Left forelimb (tissue), 1 donor: Measurements from ENCODE around the gene PPEF1.
A peak's percentile ranks its signal among the peaks of the same experiment; 100 is the strongest.
"Not testable (repeated sequence)": the region's sequence is repeated elsewhere in the genome, so short reads cannot be mapped to it uniquely, and the experiment has no call there.

ENCODE experiments used
- DNase-seq: peaks from one replicate; pipeline ENCODE4 v3.0.0-alpha.2; 2018; ENCODE audit warnings: low spot score

The PPEF1 gene

GRCh38 chrX:18793601-18794089 lies 86.2 kb downstream of the PPEF1 start:
- DNase-seq: no peak

- DNase-seq: no peak
Measured at GRCh38 chrX:18797141-18797540, 89.7 kb downstream of the PPEF1 start.

GRCh38 chrX:18799911-18800310 lies 92.5 kb downstream of the PPEF1 start:
- no peak for DNase-seq

- no peak for DNase-seq
Measured at GRCh38 chrX:18809641-18810040, 102.2 kb downstream of the PPEF1 start.

- no peak for DNase-seq
Measured at GRCh38 chrX:18810416-18810815, 103.0 kb downstream of the PPEF1 start.

- no peak for DNase-seq
Measured at GRCh38 chrX:18825375-18825774, 117.9 kb downstream of the PPEF1 start.

- no peak for DNase-seq
Measured at GRCh38 chrX:18828832-18829404, 121.5 kb downstream of the PPEF1 start.

GRCh38 chrX:18833071-18833731 lies 125.8 kb downstream of the PPEF1 start:
- DNase-seq: peak; percentile 58

GRCh38 chrX:18847901-18848300 lies 140.5 kb downstream of the PPEF1 start:
- DNase-seq: not testable (repeated sequence)

GRCh38 chrX:18855919-18856644 lies 148.6 kb downstream of the PPEF1 start:
- DNase-seq: no peak

GRCh38 chrX:18856645-18856997 lies 149.2 kb downstream of the PPEF1 start:
- no peak for DNase-seq

GRCh38 chrX:18861511-18861910 lies 154.1 kb downstream of the PPEF1 start:
- no peak for DNase-seq

GRCh38 chrX:18864390-18864920 lies 157.0 kb downstream of the PPEF1 start:
- DNase-seq: no peak

- no peak for DNase-seq
Measured at GRCh38 chrX:18871161-18871890, 163.9 kb downstream of the PPEF1 start.

GRCh38 chrX:18871970-18872369 lies 164.5 kb downstream of the PPEF1 start:
- DNase-seq: no peak

- DNase-seq: no peak
Measured at GRCh38 chrX:18872621-18873020, 165.2 kb downstream of the PPEF1 start.

GRCh38 chrX:18873189-18873791 lies 165.8 kb downstream of the PPEF1 start:
- no peak for DNase-seq

- DNase-seq: no peak
Measured at GRCh38 chrX:18873836-18874235, 166.4 kb downstream of the PPEF1 start.

- no peak for DNase-seq
Measured at GRCh38 chrX:18874560-18875255, 167.3 kb downstream of the PPEF1 start.

- DNase-seq: no peak
Measured at GRCh38 chrX:18875256-18875878, 167.9 kb downstream of the PPEF1 start.

GRCh38 chrX:18877469-18877868 lies 170.0 kb downstream of the PPEF1 start:
- DNase-seq: no peak
